Bronchial epithelial cell (primary cell): ENCODE data around the gene ADCY3. TPM values are rescaled to one million over a fixed set of nuclear protein-coding genes. Genes with fewer than 3 reads are reported as not detected.
"Not testable (repeated sequence)": the region's sequence is repeated elsewhere in the genome, so short reads cannot be mapped to it uniquely, and the experiment has no call there.

Source experiments
- DNase-seq: peaks from one replicate; pipeline ENCODE4 v3.0.0-alpha.2; 2010; ENCODE audit warnings: low read depth
- FAIRE-seq: peaks from 2 replicates; lab custom pipeline; 2011; peaks lifted over from hg19 to GRCh38; lab: Jason Lieb, UNC
- H3K27me3 ChIP-seq: 2 replicates; pipeline ENCODE4 v1.5.1; 2011; ENCODE audit warnings: low read length; ENCODE audit not compliant: control insufficient read depth, insufficient read depth
- H3K36me3 ChIP-seq: 2 replicates; pipeline ENCODE4 v1.5.1; 2011; ENCODE audit warnings: low read length; ENCODE audit not compliant: control insufficient read depth, insufficient read depth
- H3K4me3 ChIP-seq: 2 replicates; pipeline ENCODE4 v1.5.1; 2011; ENCODE audit warnings: mild to moderate bottlenecking, low read depth, low read length, control low read depth
- total RNA-seq: library from RNA; depleted of rRNA; stranded (reverse); fragments of >200 nt; gene quantifications from 2 replicates; pipeline ENCODE4 v1.2.1, GENCODE V29; 2014
- TF ChIP-seq, protein P1 (sequence below): IDR thresholded peaks from 2 replicates; pipeline ENCODE4 v1.5.1; 2011; ENCODE audit warnings: mild to moderate bottlenecking, moderate library complexity, low read length, control low read depth, inconsistent platforms; ENCODE audit not compliant: insufficient read depth, severe bottlenecking

ADCY3 gene
- total RNA-seq, 1 donor from 2014 or later, result 31.1 TPM

DNA sequence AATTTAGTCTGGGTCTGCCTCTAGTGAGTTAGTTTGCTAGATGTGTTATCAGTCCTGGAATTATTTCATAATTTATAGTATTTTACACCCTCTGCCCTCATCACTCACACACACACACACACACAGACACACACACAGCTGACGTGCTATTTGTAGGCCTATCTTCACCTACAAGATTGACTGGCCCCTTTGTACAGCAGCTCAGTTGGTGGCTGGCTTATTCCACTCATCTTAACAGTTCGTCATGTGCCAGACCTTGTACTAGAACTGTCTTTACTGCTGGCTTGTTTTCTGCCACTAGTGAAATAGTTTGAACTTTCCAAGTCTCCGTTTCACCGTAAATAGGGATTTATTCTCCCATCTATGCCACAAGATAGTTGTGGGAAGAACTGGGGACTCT is 105.5 kb downstream of the ADCY3 start:
- no peak overlapping the region for H3K4me3 ChIP-seq
- no peaks in the 10 kb centered on the region for H3K27me3 ChIP-seq
- FAIRE-seq (no peak), DNase-seq (no peak)
- H3K36me3 ChIP-seq, result peaks cover 4% of the 10 kb centered on the region
- TF ChIP-seq, protein P1, sequence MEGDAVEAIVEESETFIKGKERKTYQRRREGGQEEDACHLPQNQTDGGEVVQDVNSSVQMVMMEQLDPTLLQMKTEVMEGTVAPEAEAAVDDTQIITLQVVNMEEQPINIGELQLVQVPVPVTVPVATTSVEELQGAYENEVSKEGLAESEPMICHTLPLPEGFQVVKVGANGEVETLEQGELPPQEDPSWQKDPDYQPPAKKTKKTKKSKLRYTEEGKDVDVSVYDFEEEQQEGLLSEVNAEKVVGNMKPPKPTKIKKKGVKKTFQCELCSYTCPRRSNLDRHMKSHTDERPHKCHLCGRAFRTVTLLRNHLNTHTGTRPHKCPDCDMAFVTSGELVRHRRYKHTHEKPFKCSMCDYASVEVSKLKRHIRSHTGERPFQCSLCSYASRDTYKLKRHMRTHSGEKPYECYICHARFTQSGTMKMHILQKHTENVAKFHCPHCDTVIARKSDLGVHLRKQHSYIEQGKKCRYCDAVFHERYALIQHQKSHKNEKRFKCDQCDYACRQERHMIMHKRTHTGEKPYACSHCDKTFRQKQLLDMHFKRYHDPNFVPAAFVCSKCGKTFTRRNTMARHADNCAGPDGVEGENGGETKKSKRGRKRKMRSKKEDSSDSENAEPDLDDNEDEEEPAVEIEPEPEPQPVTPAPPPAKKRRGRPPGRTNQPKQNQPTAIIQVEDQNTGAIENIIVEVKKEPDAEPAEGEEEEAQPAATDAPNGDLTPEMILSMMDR, result no peak

DNA sequence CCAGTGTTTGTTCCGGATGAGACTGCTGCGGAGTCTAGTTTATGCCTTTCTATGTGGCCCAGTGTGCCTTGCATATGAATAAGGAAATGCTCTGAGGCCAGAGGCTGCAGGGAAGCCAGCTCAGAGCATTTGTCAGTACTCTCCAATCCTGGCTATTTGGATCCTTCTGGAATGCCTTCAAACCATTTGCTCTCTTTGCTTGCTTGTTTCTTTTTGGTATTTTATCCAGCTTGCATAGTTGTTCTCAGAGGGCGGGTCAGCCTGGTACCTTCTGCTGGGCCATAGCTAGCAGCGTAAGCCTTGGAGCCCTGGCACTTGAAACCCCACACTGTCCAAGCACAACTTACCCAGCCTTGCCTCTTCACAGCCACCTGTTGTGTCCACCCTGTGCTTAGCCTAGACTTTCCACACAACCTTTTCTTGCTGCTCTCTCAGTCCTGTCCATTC is 106.3 kb downstream of the ADCY3 start:
- Histone ChIP-seq H3K27me3 (no peaks in the 10 kb centered on the region), H3K36me3 (peaks cover under 1% of the 10 kb centered on the region), H3K4me3 (no peak overlapping the region)
- no peak for FAIRE-seq
- TF ChIP-seq, protein P1, result no peak
- no peak for DNase-seq

DNA sequence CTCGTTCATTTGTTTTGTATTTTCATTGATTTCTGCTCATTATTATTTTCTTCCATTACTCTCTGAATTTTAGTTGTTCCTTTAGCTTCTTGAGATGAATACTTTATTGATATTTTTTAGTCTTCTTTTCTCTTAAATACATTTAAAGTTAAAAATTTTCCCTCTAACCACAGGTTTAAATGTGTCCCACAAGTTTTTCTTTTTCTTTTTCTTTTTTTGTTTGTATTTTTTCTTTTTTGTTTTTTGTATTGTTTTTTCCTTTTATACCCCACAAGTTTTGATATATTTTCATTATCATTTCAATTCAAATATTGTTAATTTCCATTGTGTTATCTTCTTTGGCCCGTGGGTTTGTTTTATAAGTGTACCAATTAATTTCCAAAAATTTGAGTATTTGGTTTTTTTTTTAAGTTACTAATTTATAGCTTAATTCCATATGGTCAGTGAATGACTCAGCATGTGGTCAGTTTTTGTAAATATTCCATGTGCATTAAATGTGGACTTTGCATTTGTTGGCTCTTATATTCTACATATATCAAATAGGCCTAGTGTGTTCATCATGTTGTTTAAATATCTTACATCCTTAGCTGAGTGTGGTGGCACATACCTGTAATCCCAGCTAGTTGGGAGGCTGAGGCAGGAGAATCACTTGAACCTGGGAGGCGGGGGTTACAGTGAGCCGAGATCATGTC is 110.6 kb downstream of the ADCY3 start:
- H3K4me3 ChIP-seq, result no peak overlapping the region
- H3K27me3 ChIP-seq, result no peaks in the 10 kb centered on the region
- TF ChIP-seq, protein P1, result no peak
- no peak for FAIRE-seq
- DNase-seq, result no peak
- no peaks in the 10 kb centered on the region for H3K36me3 ChIP-seq

- TF ChIP-seq, protein P1, result no peak
- DNase-seq (peak; percentile 40), FAIRE-seq (no peak)
- Histone ChIP-seq H3K4me3 (no peak overlapping the region), H3K36me3 (no peaks in the 10 kb centered on the region), H3K27me3 (no peaks in the 10 kb centered on the region)
Observed at GRCh38 chr2:24806661-24807036, 113.4 kb downstream of the ADCY3 start.

DNA sequence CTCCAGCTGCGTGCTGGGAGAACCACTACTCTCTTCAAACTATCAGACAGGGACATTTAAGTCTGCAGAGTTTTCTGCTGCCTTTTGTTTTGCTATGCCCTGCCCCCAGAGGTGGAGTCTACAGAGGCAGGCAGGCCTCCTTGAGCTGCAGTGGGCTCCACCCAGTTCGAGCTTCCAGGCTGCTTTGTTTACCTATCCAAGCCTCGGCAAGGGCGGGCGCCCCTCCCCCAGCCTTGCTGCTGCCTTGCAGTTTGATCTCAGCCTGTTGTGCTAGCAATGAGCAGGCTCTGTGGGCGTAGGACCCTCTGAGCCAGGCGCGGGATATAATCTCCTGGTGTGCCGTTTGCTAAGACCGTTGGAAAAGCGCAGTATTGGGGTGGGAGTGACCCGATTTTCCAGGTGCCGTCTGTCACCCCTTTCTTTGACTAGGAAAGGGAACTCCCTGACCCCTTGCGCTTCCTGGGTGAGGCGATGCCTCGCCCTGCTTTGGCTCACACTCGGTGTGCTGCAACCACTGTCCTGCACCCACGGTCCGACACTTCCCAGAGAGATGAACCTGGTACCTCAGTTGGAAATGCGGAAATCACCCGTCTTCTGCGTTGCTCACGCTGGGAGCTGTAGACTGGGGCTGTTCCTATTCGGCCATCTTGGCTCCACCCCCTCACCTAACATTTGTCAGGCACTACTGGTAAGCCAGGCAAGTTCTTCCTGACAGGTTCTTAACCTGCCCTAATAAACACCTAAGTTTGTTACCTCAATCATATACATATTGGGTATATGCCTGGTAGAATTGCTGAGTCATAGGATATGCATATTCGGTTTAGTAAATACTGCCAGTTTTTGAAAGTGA is 114.0 kb downstream of the ADCY3 start:
- H3K36me3 ChIP-seq, FAIRE-seq: not testable (repeated sequence)

GRCh38 chr2:24800487-24800886 is 119.5 kb downstream of the ADCY3 start:
- not testable (repeated sequence) for H3K36me3 ChIP-seq, H3K4me3 ChIP-seq, FAIRE-seq, DNase-seq, H3K27me3 ChIP-seq

More for the DNA sequence above, 114.0 kb downstream of the ADCY3 start:
- peak; percentile 47 for DNase-seq
- H3K4me3 ChIP-seq, H3K27me3 ChIP-seq: not testable (repeated sequence)
